Retina (tissue), 1 donor: ENCODE results near the gene C11orf65.
"Not testable (repeated sequence)": the region's sequence is repeated elsewhere in the genome, so short reads cannot be mapped to it uniquely, and the experiment has no call there.

ENCODE experiments used
- DNase-seq: peaks from one replicate; pipeline ENCODE4 v3.0.0-alpha.2; 2016

Gene C11orf65

DNA sequence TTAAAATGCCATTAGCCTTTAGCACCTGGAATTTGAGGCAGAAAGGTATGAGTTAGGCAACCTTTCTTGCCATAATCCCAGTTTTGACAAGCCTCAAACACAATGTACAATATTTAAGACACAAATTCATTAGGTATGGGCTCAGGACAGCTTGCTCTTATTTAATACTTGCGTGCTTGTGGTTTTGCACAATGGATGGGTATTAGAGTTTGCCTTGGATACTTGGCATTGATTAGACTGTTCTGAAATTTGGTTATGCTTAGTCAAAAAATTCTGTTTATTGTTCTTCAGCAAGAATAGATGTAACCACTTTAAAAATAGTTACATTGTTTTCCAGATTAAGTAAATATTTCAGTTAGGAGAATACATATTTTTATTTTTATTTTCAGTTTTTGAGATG lies 5.4 kb upstream of the C11orf65 start:
- DNase-seq, result no peak

GRCh38 chr11:108468478-108468864 lies 1.1 kb upstream of the C11orf65 start:
- no peak for DNase-seq

DNA sequence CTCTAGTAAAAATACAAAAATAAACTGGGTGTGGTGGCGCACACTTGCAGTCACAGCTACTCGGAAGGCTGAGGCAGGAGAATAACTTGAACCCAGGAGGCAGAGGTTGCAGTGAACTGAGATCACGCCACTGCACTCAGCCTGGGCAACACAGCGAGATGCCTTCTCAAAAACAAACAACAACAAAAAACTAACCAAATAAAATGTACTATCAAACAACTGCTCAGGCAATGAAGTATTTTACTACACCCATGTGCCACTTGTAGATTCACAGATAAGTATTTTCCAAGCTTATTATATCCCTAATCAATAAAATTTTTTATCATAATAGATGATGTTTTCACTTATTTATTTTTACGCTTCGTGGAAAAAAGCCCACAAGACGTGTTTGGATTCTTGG lies 924 bp downstream of the C11orf65 start:
- DNase-seq, result peak; percentile 6

DNA sequence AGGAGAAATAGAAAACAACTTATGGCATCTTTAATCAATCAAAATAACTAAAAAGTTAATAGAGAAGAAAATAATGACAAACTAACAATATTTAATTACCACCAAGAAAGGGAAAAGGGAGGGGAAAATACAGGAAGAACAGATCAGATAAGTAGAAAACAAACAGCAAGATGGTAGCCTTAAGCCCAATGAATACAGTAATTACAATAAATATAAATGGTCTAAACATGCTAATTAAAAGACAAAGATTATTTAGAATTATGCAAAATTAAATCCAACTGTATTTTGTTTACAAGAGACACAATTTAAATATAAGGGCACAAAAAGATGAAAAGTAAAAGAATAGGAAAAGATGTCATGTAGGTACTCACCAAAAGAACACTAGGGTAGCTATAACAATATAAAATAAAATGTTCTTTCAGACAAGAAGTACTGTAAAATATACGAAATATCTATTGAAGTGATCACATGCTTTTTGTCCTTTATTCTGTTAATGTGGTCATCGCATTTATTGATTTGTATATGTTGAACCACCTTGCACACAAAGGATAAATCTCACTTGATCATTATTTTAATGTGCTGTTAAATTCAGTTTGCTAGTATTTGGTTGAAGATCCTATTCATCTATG lies 14.0 kb downstream of the C11orf65 start:
- DNase-seq, result no peak

- not testable (repeated sequence) for DNase-seq
These were observed 25.9 kb downstream of the C11orf65 start for GRCh38 chr11:108441445-108441844.

DNA sequence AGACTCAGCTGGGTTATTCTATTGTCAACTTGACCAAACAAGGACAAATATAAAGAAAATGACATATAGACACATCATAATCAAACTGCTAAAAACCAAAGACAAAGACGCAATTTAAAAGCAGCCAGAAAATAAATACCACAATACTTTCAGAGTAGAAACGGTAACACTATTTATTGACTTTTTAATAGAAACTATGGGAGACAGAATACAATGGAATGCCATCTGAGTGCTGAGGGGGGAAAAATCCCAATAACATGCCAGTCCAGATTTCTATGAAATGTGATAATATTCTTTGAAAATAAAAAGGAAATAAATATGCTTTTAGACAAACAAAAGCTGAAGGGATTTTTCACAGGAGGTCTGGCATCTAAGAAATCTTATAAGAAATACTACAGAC lies 30.7 kb downstream of the C11orf65 start:
- no peak for DNase-seq

DNA sequence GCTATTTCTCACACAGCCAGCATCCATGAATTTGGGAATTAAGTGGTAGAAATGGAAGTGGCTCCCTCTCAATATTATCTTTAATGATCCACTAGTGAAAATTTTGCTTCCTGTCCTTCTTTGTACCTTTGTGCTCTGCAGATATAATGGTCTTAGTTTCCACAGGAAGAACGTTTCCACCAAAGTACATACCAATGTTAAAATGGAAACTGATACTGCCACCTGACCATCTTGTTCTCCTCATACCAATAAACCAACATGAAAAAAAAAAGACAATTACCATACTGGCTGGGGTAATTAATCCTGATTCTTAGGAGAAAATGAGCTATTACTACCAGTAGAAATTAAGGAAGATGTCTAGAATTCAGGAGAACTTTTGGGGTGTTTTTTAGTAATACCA lies 32.3 kb downstream of the C11orf65 start:
- DNase-seq, result no peak

GRCh38 chr11:108432783-108433182 lies 34.5 kb downstream of the C11orf65 start:
- no peak for DNase-seq

DNA sequence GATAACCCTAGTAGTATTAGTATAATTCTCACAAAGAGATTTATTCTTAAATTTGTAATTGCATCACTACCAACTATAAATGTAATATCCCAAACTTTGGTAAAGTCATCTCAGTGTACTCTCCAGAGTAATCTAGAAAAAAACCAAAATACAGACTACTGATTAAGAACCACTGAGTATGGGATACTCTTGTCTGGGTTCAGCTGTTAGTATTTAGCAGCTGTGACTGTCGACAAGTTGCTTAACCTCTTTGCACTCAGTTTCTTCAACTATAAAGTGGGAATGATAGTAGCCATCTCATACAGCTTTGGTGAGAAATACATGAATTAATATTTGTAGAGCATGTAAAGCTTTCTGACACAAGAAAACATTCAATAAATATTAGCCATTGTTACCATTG lies 35.3 kb downstream of the C11orf65 start:
- no peak for DNase-seq

DNA sequence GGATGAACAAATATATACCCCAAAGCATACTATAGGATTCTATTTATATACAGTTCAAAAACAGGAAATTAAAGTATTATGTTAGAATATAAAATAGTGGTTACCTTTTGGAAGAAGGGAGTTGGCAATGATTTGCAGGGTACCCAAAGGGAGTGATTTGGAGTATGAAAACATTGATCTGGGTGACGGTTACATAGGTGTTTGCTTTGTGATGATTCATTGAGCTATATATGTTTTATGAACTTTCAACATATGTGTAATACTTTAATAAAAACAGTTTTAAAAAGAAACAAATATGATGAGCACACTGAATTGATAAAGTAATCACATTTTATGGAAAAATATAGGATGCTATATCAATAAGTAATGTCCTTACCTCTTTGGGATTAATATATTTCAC lies 36.0 kb downstream of the C11orf65 start:
- DNase-seq, result no peak

GRCh38 chr11:108417551-108417950 lies 49.8 kb downstream of the C11orf65 start:
- not testable (repeated sequence) for DNase-seq

- no peak for DNase-seq
These were observed 52.4 kb downstream of the C11orf65 start for GRCh38 chr11:108414958-108415357.

GRCh38 chr11:108405706-108406105 lies 61.6 kb downstream of the C11orf65 start:
- no peak for DNase-seq

DNA sequence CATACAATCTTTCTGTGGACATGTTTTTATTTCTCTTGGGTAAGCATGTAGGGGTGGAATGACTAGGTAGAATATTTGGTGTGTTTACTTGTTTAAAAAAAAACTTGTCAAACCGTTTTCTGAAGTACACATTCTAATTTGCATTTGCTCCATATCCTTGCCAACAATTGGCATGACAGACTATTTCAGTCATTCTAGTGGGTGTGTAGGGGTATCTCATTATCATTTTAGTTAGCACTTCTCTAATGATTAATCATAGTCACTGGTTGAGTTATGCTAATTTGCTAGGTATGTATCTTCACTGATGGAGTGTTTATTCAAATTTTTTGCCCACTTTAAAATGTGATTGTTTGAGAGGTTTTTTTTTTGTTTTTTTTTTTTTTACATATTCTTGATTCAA lies 64.3 kb downstream of the C11orf65 start:
- no peak for DNase-seq

GRCh38 chr11:108402241-108402640 lies 65.1 kb downstream of the C11orf65 start:
- DNase-seq, result no peak

DNA sequence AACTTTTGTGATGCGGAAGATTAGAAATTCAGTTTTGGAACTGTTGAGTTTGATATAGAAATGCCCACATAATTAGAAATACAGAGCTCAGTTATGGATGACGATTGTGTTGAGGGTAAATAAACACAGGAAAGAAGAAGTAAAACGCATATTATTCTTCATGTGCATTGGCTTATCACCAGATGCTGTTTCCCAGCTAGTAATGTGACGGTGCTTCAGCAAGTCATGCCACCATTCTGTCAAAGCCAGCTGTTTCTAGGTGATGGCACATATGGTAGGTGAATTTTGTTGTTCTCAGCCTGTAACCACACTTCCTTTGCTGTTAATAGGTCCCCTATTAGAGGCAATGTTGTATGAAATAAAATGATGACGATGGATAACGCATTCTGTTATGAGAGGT lies 68.9 kb downstream of the C11orf65 start:
- DNase-seq, result no peak

GRCh38 chr11:108396672-108397071 lies 70.7 kb downstream of the C11orf65 start:
- DNase-seq, result not testable (repeated sequence)

GRCh38 chr11:108394744-108395284 lies 72.5 kb downstream of the C11orf65 start:
- no peak for DNase-seq

DNA sequence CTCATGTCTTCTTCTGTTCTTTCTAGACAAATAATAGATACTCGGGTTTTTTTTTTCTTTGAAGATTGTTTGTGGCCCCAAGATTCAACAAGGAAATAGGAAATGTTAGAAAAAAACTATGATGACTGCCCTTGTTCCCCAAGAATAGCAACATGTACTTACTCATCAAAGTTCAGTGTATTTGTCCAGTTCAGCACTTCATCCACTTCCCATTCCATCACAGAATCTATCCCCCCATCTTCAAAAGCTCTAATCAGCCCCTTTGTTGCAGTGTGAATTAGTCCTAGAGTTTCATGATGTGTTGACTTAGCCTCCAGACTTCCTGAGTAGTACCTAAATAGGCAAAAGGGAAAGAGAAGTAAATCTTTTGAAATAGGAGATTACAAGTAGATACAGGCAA lies 74.3 kb downstream of the C11orf65 start:
- DNase-seq, result no peak

DNA sequence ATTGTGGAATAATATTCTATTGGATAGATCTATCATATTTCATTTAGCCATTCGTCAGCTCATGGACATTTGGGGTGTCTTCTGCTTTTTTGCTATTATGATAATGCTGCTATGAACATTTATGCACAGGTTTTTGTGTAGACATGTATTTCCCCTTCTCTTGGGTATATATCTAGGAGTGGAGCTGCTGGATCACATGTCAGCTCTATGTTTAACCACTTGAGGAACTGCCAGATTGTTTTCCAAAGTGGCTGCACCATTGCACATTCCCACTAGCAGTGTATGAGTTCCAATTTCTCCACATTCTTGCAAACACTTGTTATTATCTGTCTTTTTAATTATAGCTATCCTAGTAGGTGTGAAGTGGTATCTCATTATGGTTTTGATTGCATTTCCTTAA lies 75.0 kb downstream of the C11orf65 start:
- no peak for DNase-seq

GRCh38 chr11:108388576-108388975 lies 78.8 kb downstream of the C11orf65 start:
- no peak for DNase-seq

GRCh38 chr11:108373505-108373904 lies 93.8 kb downstream of the C11orf65 start:
- not testable (repeated sequence) for DNase-seq

GRCh38 chr11:108370990-108371389 lies 96.3 kb downstream of the C11orf65 start:
- no peak for DNase-seq

DNA sequence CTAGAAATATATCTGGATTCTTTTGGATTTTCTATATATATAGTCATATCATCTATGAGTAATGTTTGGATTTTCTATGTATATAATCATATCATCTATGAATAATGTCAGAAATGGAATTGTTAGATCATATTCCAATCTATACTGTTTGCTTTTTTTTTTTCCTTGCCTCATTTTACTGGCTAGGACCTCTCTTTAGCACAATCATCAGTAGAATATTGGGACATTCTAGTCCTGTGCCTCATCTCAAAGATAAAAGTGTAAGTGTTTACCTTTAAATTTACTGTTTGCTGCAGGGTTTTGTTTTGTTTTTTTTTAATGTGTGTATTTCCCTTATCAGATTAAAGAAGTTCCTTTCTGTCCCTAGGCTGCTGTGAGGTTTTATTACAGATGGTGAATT lies 97.0 kb downstream of the C11orf65 start:
- DNase-seq, result no peak

DNA sequence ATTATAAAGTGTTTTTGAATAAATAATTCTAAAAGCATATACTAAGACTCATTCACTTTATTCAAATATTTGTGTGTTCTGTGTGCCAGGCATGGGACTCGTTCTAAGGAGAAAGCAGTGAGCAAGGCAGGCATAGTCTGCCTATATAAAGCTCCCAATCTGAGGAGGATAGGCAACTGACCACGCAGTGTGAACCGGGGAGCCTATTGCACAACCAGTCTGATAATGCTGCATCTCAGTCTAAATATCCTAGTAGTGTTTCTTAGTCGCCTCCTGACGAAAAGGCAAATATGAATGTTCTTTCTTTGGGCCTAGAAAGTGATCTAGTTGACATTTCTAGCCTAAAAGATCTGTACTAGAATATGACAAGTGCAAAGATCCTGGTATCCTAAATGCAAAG lies 98.3 kb downstream of the C11orf65 start:
- no peak for DNase-seq
